ENCODE data around the gene AEBP2. TPM values are rescaled to one million over a fixed set of nuclear protein-coding genes. Genes with fewer than 3 reads are reported as not detected.

The AEBP2 gene
- total RNA-seq, 1 donor from 2014 or later = 47.2 TPM

DNA sequence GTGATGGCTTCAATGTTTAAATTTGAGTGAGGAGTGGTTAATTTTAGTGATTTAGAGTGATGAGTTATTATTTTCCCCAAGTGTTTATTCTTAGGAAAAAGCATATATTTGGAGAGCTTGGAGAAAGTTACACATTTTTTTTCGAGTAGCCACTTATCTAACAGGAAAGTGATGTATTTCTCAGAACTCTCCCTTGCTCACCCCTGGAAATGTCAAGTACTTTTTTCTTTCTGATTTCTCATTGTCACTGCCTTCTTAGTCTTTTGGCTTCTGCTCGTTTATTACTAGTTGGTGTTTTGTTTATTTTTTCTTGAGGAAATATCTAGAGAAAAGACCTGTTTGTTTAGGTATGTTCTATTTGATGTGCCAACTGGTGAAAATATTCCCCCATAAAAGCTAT, 58.8 kb downstream of the AEBP2 start:
- intact Hi-C loops (cut with micrococcal nuclease) = no loop called here

DNA sequence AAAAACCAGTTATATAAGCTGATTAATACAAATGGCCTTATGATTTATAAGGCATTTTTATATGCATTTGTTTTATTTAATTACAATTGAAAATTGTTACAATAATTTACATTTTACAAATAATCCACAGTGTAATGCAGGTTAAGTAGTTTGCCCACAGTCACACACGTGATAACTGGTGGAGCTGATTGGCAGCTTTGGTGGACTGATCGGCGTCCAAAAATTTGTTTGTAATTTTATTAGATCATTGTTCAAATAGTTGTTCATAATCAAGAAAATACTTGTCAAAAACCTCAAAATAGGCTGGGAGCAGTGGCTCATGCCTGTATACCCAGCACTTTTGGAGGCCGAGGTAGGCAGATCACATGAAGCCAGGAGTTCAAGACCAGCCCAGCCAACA, 59.7 kb downstream of the AEBP2 start:
- intact Hi-C loops (cut with micrococcal nuclease) = no loop called here

DNA sequence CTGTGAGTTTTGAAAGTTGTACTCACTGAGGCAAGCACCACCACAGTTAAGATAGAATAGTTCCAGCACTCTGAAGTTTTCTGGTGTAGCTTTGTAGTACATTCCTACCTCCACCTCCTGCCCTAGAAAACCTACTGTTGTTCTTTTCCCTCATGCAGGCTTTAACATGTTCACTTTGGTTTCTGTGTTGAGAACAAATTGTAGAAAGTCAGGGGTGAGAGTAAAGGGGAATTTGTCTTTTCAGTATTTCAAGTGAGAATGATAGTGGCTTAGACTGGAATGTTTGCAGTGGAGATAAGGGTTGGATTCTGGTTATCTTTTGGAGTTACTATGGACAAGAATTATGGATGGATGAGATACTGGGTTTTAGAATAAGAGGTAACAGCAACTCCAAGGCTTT, 67.2 kb downstream of the AEBP2 start:
- intact Hi-C loops (cut with micrococcal nuclease) = no loop called here

DNA sequence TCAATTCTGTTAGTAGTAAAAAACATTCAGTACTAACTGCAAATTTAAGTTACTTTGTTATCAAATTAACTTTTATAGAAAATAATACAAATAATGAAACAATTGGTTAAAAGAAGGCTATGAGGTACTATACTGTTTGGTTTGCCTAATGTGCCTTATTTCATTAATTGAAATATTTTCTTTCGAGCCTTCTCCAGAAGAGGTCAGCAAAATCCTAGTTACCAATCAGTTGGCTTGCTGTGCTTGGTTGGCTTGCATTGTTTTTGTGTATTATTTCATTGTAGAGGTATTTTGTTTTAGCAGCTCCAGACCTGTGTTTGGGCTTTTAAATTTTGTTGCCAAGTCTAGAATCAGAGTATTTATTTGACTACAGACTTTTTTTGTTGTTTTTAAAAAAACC, 68.5 kb downstream of the AEBP2 start:
- intact Hi-C loops (cut with micrococcal nuclease) = no loop called here

DNA sequence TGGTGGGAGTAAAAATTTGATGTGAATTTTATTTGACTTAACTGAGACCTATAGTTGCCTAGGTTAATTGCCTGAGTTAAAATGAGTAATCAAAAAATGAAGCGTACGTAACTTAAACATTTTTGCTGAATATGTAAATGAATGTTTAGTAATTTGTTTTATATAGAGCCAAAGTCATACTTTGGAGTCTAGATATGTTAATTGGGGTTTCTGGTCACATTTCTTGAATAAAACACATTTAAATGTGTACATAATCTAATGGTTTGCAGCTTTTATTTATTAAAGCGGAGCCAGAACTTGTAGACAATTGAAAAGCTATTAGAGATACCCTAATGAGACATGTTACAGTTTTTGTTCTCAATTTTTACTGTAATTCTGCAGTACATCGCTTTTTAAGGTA, 71.2 kb downstream of the AEBP2 start:
- intact Hi-C loops (cut with micrococcal nuclease) = no loop called here

DNA sequence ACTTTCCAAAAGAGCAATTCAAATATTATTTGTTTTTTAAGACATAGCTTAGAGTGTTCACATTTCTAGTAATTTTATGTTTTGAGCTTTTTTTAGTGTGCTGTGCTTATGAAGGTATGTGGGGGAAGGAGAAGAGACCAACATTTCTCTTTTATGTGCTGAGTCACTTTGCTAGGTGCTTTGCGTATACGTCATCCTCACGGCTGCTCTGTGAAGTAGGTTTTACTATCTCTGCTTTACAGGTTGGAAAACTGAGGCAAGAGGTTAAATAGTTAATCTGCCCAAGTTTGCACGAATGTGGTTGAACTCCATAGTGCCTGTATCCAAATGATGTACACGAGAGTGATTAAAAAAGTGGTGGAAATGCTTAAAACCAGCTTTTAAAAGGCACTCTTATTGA, 75.9 kb downstream of the AEBP2 start:
- intact Hi-C loops (cut with micrococcal nuclease) = no loop called here

DNA sequence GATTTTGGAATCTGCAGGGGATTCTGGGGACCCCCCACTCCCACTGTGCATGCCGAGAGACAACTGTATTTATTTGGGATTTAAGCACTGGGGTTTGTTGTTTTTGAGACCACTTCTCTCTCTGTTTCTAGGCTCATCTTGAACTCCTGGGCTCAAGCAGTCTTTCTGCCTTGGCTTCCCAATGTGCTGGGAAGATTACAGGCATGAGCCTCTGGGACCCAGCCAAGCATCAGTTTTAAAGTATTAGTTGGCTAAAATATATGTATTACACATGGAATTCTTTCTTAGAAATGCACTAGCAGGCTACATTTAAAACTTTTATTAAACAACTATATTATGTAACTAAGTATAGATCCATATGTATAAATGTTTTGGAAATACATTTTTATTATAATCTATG, 78.3 kb downstream of the AEBP2 start:
- intact Hi-C loops (cut with micrococcal nuclease) = no loop called here

DNA sequence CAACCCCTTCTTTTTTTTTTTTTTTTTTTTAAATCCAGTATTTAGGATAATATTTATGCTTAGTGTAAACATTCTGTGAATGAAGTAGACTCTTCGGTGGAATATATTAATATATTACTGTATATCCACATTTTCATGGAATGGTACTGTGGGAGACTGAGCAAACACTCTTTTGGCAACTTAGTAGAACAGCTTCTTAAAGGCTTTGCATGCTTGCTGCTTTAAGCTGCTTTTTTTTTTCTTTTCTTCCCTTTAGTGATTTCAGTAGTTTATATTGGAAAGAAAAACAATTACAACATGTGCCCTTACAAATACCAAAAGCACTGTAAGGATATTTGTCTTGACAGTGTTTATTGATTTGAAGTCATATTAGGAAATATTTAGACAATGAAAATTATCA, 78.9 kb downstream of the AEBP2 start:
- intact Hi-C loops (cut with micrococcal nuclease) = no loop called here

DNA sequence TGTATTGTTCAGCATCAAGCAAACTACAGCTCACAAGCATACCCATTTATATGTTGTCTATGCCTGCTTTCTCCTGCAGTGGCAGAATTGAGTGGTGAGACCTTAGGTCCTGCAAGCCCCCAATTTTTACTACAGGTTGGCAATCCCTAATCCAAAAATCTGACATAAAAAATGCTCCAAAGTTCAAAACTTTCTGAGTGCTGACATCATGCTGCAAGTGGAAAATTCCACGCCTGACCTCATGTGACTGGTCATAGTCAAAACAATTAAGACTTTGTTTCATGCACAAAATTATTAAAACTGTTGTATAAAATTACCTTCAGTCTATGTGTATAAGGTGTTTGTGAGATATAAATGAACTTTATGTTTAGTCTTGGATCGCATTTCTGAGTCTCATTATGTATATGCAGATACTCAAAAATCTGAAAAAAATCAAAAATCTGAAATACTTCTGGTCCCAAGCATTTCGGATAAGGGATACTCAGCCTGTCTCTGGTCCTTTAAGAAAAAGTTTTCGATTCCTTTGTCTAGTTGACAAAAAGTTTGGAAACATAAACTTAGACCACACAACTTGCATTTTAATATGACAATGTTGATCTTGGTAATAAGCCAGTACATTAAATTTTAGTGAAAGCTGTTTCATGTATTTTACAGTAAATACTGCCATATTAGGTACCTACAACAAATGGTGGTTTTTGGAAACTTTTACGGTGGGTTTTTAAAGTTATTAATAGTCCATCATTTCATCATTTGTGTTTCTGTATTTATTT, 81.5 kb downstream of the AEBP2 start:
- intact Hi-C loops (cut with micrococcal nuclease) = no loop called here

DNA sequence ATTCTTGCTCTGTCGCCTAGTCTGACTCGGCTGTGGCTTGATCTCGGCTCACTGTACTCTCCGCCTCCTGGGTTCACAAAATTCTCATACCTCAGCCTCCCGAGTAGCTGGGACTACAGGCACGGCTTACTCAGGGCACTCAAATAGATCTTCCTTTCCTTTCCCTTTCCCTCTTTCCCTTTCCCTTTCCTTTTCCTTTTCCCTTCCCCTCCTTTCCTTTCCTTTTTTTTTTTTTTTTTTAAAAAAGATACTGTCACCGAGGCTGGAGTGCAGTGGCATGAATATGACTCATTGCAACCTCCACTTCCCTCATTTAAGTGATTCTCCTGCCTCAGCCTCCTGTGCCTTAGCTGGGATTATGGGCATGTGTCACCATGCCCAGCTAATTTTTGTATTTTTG, 86.0 kb downstream of the AEBP2 start:
- intact Hi-C loops (cut with micrococcal nuclease) = no loop called here

DNA sequence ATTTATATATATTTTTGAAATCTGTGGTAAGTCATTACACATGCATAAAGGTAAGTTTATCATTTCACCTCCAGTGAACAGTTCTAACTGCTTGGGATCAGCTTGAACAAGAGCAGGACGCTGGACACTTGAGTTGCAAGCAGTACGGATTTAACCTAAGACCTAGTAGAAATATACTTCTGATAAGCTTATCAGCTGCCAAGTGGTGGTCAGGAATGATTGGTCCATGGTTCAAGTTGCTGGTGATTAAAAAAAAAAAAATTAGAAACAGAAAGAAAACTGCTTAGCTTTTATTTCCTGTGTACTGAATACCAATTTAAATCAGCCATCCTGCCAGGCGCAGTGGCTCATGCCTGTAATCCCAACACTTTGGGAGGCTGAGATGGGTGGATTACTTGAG, 88.6 kb downstream of the AEBP2 start:
- intact Hi-C loops (cut with micrococcal nuclease) = no loop called here

DNA sequence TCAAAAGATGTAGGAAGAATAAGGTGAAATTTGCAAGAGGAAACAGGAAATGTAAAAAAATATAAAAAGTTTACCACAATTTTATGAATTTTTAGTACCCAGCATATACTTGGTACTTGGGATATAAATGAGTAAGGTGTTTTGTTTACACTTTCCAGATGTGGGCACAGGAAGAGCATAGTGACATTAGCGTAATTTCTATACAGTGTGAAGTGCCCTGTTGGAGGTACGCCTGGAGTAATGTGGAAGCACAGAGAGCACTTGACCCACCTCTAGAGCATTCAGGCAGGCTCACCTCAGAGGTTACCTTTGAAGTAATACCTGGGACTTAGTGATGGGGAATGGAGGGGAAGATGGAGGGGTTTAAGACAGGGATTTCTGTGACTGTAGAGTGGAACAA, 89.5 kb downstream of the AEBP2 start:
- intact Hi-C loops (cut with micrococcal nuclease) = no loop called here

DNA sequence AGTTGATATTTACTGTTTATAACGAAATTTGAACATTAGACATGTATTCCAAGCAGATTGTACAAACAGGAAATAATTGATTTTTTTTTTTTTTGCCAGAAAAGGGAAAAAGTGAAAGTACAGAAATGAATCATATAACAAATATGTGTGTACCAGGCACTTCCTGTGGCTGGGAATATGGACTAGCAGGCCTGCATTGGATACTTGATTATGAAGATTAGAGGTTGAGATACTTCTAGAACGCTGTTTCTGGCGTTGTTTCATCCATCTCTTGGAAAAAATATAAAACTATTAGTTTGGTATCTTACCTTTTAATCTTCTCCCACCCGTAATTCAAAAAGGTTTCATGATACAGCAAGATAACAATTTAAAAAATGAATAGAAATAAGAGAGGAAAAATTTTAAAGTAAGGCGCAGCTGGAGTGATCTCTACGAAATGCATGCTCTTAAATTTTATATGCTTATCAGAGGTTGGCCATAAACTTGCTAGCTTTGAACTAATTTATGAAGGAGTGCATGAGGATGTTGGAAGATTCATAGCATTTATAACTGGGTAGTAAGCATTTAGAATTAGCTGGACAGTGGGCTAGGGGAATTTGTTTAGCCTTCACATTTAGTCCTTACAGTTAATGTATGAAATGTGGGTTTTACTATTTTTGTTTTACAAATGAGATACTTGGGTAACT, 90.8 kb downstream of the AEBP2 start:
- intact Hi-C loops (cut with micrococcal nuclease) = no loop called here

DNA sequence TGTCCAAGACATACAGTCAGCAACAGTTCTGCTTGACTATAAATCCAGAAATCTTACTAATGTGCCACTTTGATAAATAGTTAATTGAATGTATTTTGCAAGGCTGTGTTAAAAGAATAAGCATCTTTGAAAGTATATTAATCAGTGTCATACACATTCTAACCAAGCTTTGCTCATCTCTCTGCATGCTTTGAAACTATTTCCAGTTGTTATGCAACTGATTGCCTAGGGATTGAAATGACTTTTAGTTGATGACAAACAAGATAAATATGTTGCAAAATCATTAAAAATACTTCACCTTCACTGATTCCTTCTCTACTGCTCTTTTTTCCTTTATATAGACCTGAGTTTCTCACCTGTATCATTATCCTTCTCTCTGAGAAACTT, 91.3 kb downstream of the AEBP2 start:
- intact Hi-C loops (cut with micrococcal nuclease) = no loop called here

DNA sequence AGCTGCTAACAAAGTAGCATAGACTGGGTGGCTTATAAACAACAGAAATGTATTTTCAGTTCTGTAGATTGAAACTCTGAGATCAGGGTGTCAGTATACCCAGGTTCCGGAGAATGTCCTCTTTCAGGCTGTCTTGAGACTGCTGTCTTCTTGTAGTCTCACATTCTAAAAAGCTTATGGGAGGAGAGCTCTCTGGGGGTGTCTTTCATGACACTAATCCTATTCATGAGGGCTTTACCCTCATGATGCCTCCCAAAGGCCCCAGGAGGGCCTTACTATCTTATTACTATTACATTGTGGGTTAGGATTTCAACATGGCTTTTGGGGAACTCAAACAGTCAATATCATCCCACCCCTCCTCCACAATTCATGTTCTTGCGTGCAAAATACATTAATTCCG, 94.3 kb downstream of the AEBP2 start:
- intact Hi-C loops (cut with micrococcal nuclease) = no loop called here

DNA sequence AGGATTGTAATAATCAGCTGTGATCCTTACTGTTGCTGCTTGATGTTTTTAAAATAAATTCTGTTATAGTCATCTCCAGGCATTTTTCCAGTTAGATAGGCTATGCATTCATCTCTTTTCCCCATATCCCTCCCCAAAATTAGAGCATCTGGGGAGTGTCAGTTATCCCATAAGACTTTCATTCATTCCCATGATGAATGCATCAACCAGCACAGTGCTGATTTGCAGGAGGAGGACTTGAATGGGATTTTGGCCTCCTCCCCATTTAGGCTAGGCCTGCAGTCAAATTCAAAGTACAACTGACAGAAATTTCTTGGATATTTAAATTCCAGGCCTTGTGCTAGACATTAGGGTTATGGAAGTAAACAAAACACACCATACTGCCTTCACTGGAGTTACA, 99.8 kb downstream of the AEBP2 start:
- intact Hi-C loops (cut with micrococcal nuclease) = no loop called here

DNA sequence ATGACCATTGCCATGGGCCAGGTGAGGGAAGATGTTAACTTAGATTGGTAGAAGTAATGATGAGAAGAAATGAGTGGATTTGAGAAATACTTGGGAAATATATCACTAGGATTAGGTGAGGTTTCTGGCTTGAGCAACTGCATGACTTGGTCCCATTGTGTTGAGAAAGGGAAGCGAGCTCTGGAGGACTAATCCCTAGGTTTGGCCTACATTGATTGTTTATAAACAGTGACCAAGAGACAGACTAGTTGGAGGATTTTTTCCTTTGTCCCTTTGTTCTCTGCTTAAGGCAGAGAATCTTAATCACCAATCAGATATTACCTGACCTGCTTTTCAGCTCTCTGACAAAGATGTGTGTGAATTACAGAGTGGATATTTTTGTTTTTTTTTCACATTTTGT, 100.5 kb downstream of the AEBP2 start:
- intact Hi-C loops (cut with micrococcal nuclease) = no loop called here

DNA sequence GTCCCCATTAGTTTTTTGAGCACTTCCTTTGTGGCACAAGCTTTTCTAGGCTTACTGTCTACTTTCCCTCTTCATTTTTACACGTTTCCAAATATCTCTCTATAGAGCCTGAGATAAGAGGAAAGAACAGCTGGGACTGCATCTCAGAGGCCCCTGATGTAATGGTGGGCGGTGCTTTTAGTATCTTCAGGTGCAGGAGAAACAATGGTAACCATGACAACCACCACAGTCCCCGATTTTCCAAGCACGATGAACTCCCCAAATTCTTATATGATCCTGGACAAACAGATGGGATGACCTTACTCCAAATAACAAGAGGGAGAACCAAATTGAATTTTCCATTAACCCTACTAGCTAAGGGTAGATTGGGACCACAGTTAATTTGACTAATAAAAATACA, 103.3 kb downstream of the AEBP2 start:
- intact Hi-C loops (cut with micrococcal nuclease) = no loop called here

DNA sequence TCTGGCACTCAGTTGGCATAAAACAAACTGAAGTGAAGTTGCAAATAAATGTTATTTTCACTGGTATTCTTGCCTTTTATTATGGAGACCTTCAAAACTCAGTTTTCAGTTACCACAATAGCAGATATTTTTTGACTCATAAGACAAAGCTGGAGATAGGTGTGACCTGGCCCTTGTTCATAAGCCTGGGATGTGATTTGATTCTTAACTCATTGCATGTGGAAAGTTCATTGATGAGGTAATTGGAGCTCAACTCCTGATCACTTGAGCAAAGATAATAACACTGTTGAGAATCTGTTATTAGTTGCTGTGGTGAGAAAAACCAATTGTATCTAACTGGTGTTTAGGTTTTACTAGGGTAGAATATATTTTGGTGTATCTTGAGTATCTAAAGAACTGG, 105.1 kb downstream of the AEBP2 start:
- intact Hi-C loops (cut with micrococcal nuclease) = no loop called here

DNA sequence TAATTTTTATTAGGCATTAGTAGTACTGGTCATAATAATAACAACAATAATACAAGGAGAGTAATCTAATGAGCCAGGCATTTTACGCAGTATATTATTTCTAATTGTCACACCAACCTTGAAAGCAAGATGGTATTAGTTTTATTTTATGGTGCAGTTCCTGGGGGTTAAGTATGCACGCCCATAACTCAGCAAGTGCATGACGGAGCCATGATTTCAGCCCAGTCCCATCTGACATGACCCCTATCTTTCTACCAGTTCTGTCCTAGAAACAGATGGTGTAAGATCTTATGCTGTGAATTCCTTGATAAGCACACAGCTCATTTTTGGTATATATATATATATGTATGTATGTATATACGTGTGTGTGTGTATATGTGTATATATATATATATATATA, 106.0 kb downstream of the AEBP2 start:
- intact Hi-C loops (cut with micrococcal nuclease) = no loop called here

DNA sequence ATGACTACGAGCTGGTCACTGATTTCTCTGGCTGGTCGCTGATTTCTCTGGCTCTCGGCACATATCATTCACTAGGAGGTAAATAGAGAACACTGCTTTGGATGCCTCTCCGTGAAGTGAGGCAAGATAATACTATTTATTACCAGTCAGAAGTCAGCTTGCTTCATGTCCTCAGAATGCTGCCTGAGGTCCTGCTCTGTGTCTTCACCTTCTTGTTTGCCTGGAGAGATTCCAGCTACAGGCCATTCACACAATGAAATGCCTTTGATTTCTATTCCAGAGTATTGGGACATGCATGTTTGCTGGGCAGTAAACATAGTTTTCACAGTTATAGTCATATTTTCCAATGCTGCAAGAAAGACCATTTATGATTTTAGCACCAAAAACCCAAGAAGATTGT, 106.7 kb downstream of the AEBP2 start:
- intact Hi-C loops (cut with micrococcal nuclease) = no loop called here

DNA sequence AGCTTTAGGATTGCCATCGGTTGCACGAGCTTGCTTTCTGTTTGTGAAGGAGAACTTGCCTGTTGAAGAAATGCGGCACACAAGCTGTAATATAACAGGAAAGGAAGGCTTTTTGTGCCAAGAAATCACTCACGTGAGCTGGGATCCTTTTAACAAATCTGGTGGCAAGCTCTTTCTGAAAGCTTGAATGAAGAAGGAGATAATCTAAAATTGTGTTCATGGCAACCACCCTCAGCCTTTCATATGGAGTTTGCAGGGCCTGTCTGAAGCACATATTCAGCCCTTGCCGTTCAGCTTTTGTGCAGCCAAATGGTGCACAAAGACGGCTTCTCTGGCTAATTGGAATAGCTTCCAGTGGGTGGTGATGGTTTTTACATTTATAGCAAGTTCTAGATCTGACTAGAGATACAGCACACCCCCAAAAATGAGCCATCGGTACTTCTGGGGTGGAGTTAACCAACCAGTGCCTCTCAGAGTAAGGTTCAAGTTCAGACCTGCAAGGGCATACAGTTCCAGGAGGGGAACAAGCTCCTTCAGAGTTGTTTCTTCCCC, 107.4 kb downstream of the AEBP2 start:
- intact Hi-C loops (cut with micrococcal nuclease) = no loop called here

DNA sequence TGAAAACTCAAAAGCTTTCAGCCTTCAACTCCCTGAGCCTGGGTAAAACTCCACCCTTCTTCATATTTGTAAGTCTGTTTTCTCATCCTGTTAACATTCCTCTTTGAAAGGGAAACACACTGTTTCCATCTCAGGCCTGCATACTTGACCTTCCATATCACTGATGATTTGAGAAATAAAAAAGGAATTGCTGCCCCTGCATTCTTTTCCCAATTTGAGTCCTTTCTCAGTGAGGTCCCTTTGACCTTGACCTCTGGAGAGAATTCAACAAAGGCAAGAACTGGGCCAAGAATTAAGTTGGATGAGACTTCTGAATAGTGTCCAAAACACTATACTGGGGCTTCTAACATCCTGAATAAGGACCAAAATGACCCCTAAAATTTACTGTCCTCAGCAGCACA, 108.0 kb downstream of the AEBP2 start:
- intact Hi-C loops (cut with micrococcal nuclease) = no loop called here
